GM12878 (cell line): ENCODE results near the gene FNDC3B. TPM values are rescaled to one million over a fixed set of nuclear protein-coding genes. Genes with fewer than 3 reads are reported as not detected.

ENCODE experiments used
- BACH1 ChIP-seq: fragments of 450-650 bp; IDR thresholded peaks from 2 replicates; pipeline ENCODE4 v1.6.1; 2017; ENCODE audit warnings: mild to moderate bottlenecking, borderline replicate concordance
- CBX3 ChIP-seq: fragments of 200-600 bp; sonication (generic); IDR thresholded peaks from 2 replicates; pipeline ENCODE4 v1.6.1; 2016; ENCODE audit warnings: low read depth, borderline replicate concordance
- CREM ChIP-seq: IDR thresholded peaks from 2 replicates; pipeline ENCODE4 v1.6.1; 2014; ENCODE audit warnings: antibody characterized with exemption, low read depth
- HDAC2 ChIP-seq: fragments of 200-600 bp; sonication (generic); IDR thresholded peaks from 2 replicates; pipeline ENCODE4 v1.6.1; 2017
- KAT2A ChIP-seq: conservative IDR thresholded peaks from 2 replicates; pipeline ENCODE4 v1.6.1; 2011; ENCODE audit warnings: low read depth, low read length; ENCODE audit not compliant: control insufficient read depth
- KDM1A ChIP-seq: fragments of 200-600 bp; sonication (generic); IDR thresholded peaks from 2 replicates; pipeline ENCODE4 v1.6.1; 2016; ENCODE audit warnings: borderline replicate concordance
- KLF5 ChIP-seq: fragments of 450-650 bp; IDR thresholded peaks from 2 replicates; pipeline ENCODE4 v1.6.1; 2014; ENCODE audit warnings: mild to moderate bottlenecking; ENCODE audit not compliant: partially characterized antibody
- NFXL1 ChIP-seq: fragments of 450-650 bp; IDR thresholded peaks from 2 replicates; pipeline ENCODE4 v1.6.1; 2017; ENCODE audit warnings: antibody characterized with exemption, mild to moderate bottlenecking, borderline replicate concordance
- NR2F1 ChIP-seq: fragments of 450-650 bp; conservative IDR thresholded peaks from 2 replicates; pipeline ENCODE4 v1.6.1; 2017; ENCODE audit warnings: mild to moderate bottlenecking
- RELA ChIP-seq: fragments of 450-650 bp; IDR thresholded peaks from 2 replicates; pipeline ENCODE4 v1.8.0; 2014; ENCODE audit warnings: borderline replicate concordance; ENCODE audit not compliant: partially characterized antibody
- SMAD5 ChIP-seq: IDR thresholded peaks from 2 replicates; pipeline ENCODE4 v1.6.1; 2016; ENCODE audit warnings: antibody characterized with exemption, low read depth
- SPI1 ChIP-seq: IDR thresholded peaks from 2 replicates; pipeline ENCODE4 v1.6.1; 2011; ENCODE audit warnings: low read depth, mild to moderate bottlenecking, low read length, moderate library complexity, borderline replicate concordance; ENCODE audit not compliant: insufficient read depth
- SREBF1 ChIP-seq: IDR thresholded peaks from 2 replicates; pipeline ENCODE4 v1.6.1; 2012; ENCODE audit warnings: mild to moderate bottlenecking, low read length
- TCF3 ChIP-seq: IDR thresholded peaks from 2 replicates; pipeline ENCODE4 v1.6.1; 2012; ENCODE audit warnings: low read depth, mild to moderate bottlenecking, low read length, borderline replicate concordance; ENCODE audit not compliant: insufficient read depth
- ZNF207 ChIP-seq: fragments of 450-650 bp; IDR thresholded peaks from 2 replicates; pipeline ENCODE4 v1.6.1; 2014; ENCODE audit warnings: antibody characterized with exemption, mild to moderate bottlenecking, borderline replicate concordance
- ZNF274 ChIP-seq: IDR thresholded peaks from one replicate; pipeline ENCODE4 v1.8.0; 2011; ENCODE audit not compliant: insufficient read length, insufficient read depth
- polyA plus RNA-seq, 11 experiments: library from polyadenylated mRNA; depleted of rRNA in 4 of 11; unstranded in 6 of 11; stranded (reverse) in 5 of 11; fragments of >200 nt; fragmentation: Nextera tagmentation in 4 of 11; fragmentation: Illumina TruSeq in 1 of 11; extraction: Ambion mirVana in 4 of 11; extraction: Trizol in 1 of 11; gene quantifications; 1 replicate in 1 of 11; 2 replicates in 10 of 11; pipeline versions ENCODE4 v1.2.1 to v1.2.3, GENCODE V29; 2011 to 2016; ENCODE audit warnings: inconsistent platforms in 2 of 11, missing spikeins in 2 of 11, low read depth in 1 of 11
- total RNA-seq, 4 experiments: library from RNA; depleted of rRNA in 3 of 4; stranded (reverse); fragments of >200 nt in 3 of 4; fragmentation: Illumina TruSeq in 1 of 4; extraction: Trizol in 1 of 4; gene quantifications; 2 replicates each; pipeline versions ENCODE4 v1.2.1 to v1.2.3, GENCODE V29; 2013 to 2021
- TF ChIP-seq, protein P1 (sequence below): IDR thresholded peaks from 2 replicates; pipeline ENCODE4 v1.6.1; 2011; ENCODE audit warnings: mild to moderate bottlenecking, low read depth, low read length, moderate library complexity; ENCODE audit not compliant: insufficient replicate concordance
- TF ChIP-seq, protein P2 (sequence below): IDR thresholded peaks from 2 replicates; pipeline ENCODE4 v1.6.1; 2012; ENCODE audit warnings: improper control_type of control experiment, low read depth, low read length; ENCODE audit not compliant: insufficient replicate concordance
- TF ChIP-seq, protein P3 (sequence below): fragments of 150-350 bp; IDR thresholded peaks from 2 replicates; pipeline ENCODE4 v1.6.1; 2014; ENCODE audit warnings: mild to moderate bottlenecking, low read depth, low read length
- TF ChIP-seq, protein P4 (sequence below): fragments of 450-650 bp; IDR thresholded peaks from 2 replicates; pipeline ENCODE4 v1.6.1; 2018; ENCODE audit warnings: borderline replicate concordance, mild to moderate bottlenecking; ENCODE audit not compliant: partially characterized antibody

The FNDC3B gene
- total and polyA plus RNA-seq, 10 of the 15 experiments (the other 5 are each of a cell fraction or from before 2014, with no cell fraction given), result 7.9 to 35.0 (median 18.5) TPM

DNA sequence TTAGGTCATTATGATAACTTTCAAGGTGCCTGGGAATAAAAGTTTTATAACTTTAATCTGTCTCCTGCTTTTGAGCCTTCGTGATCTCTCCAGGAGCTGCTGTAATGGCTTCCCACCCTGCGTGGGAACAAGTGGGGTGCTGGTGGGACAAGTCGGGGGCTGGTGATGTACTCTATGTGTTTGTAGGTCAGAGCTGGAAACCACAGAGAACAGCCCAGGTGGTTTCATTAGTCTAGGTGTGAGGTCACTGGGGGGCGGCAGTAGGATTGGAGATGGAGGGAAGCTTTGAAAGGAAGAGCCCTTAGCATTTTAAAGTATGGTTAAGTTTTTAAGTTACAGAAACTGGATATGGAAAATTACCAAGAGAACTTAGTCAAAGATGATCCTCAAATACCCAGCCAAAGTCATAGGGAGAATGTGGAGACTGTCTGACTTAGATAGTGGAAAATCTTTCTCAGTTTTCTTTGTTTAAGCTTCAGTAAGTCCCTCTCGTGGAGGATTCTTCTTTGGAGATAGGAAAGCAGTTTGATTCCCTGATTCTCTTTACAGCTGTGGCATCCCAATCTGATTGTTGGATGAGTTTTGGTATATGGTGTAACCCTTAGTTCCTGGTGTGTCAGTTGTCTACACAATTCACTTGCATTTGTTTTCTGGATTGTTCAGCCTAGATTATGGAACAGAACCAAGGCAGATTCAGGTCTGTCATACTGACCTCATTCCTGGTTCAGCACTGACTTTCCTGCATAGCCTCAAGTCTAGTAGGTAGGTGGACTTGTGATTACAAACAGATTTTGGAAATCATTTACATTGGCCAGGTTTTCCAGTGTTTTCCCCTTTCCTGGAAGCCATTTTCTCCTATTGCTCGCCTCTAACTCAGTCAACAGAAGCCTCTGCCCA lies 115.6 kb downstream of the FNDC3B start (continued):
- 0 out of 2 replicates have a peak, but pooled peaks have one; percentile 50 for TF ChIP-seq TCF3
- no peak for TF ChIP-seq SPI1
- no peak for TF ChIP-seq ZNF274
- TF ChIP-seq, protein P1, sequence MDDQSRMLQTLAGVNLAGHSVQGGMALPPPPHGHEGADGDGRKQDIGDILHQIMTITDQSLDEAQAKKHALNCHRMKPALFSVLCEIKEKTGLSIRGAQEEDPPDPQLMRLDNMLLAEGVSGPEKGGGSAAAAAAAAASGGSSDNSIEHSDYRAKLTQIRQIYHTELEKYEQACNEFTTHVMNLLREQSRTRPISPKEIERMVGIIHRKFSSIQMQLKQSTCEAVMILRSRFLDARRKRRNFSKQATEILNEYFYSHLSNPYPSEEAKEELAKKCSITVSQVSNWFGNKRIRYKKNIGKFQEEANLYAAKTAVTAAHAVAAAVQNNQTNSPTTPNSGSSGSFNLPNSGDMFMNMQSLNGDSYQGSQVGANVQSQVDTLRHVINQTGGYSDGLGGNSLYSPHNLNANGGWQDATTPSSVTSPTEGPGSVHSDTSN, result no peak
- TF ChIP-seq KAT2A, result no peak
- TF ChIP-seq SREBF1, result no peak
- TF ChIP-seq, protein P2, sequence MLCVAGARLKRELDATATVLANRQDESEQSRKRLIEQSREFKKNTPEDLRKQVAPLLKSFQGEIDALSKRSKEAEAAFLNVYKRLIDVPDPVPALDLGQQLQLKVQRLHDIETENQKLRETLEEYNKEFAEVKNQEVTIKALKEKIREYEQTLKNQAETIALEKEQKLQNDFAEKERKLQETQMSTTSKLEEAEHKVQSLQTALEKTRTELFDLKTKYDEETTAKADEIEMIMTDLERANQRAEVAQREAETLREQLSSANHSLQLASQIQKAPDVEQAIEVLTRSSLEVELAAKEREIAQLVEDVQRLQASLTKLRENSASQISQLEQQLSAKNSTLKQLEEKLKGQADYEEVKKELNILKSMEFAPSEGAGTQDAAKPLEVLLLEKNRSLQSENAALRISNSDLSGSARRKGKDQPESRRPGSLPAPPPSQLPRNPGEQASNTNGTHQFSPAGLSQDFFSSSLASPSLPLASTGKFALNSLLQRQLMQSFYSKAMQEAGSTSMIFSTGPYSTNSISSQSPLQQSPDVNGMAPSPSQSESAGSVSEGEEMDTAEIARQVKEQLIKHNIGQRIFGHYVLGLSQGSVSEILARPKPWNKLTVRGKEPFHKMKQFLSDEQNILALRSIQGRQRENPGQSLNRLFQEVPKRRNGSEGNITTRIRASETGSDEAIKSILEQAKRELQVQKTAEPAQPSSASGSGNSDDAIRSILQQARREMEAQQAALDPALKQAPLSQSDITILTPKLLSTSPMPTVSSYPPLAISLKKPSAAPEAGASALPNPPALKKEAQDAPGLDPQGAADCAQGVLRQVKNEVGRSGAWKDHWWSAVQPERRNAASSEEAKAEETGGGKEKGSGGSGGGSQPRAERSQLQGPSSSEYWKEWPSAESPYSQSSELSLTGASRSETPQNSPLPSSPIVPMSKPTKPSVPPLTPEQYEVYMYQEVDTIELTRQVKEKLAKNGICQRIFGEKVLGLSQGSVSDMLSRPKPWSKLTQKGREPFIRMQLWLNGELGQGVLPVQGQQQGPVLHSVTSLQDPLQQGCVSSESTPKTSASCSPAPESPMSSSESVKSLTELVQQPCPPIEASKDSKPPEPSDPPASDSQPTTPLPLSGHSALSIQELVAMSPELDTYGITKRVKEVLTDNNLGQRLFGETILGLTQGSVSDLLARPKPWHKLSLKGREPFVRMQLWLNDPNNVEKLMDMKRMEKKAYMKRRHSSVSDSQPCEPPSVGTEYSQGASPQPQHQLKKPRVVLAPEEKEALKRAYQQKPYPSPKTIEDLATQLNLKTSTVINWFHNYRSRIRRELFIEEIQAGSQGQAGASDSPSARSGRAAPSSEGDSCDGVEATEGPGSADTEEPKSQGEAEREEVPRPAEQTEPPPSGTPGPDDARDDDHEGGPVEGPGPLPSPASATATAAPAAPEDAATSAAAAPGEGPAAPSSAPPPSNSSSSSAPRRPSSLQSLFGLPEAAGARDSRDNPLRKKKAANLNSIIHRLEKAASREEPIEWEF, result peak; percentile 74
- no peak for TF ChIP-seq SMAD5
- no peak for TF ChIP-seq ZNF207
- no peak for TF ChIP-seq KLF5
- TF ChIP-seq NR2F1, result peak; percentile 86
- TF ChIP-seq HDAC2, result no peak
- peak; percentile 85 for TF ChIP-seq CREM
- TF ChIP-seq NFXL1, result no peak
- no peak for TF ChIP-seq KDM1A
- TF ChIP-seq, protein P3, sequence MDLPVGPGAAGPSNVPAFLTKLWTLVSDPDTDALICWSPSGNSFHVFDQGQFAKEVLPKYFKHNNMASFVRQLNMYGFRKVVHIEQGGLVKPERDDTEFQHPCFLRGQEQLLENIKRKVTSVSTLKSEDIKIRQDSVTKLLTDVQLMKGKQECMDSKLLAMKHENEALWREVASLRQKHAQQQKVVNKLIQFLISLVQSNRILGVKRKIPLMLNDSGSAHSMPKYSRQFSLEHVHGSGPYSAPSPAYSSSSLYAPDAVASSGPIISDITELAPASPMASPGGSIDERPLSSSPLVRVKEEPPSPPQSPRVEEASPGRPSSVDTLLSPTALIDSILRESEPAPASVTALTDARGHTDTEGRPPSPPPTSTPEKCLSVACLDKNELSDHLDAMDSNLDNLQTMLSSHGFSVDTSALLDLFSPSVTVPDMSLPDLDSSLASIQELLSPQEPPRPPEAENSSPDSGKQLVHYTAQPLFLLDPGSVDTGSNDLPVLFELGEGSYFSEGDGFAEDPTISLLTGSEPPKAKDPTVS, result no peak
- TF ChIP-seq CBX3, result no peak
- no peak for TF ChIP-seq RELA
- TF ChIP-seq, protein P4, sequence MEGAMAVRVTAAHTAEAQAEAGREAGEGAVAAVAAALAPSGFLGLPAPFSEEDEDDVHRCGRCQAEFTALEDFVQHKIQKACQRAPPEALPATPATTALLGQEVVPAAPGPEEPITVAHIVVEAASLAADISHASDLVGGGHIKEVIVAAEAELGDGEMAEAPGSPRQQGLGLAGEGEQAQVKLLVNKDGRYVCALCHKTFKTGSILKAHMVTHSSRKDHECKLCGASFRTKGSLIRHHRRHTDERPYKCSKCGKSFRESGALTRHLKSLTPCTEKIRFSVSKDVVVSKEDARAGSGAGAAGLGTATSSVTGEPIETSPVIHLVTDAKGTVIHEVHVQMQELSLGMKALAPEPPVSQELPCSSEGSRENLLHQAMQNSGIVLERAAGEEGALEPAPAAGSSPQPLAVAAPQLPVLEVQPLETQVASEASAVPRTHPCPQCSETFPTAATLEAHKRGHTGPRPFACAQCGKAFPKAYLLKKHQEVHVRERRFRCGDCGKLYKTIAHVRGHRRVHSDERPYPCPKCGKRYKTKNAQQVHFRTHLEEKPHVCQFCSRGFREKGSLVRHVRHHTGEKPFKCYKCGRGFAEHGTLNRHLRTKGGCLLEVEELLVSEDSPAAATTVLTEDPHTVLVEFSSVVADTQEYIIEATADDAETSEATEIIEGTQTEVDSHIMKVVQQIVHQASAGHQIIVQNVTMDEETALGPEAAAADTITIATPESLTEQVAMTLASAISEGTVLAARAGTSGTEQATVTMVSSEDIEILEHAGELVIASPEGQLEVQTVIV, result no peak
- TF ChIP-seq BACH1, result no peak
